Peyer's patch (tissue), 4 donors: Measurements from ENCODE around the gene FGF21. TPM values are rescaled to one million over a fixed set of nuclear protein-coding genes. Genes with fewer than 3 reads are reported as not detected.
A peak's percentile ranks its signal among the peaks of the same experiment; 100 is the strongest.

Source experiments
- DNase-seq, 3 donors: peaks; one replicate each; pipeline ENCODE4 v3.0.0-alpha.2; 2017 to 2019
- H3K27ac ChIP-seq, 4 donors: fragments of 200-600 bp; sonication (generic); one replicate each; pipeline ENCODE4 v1.5.1; 2016 to 2019
- H3K27me3 ChIP-seq, 2 donors: fragments of 200-600 bp; sonication (generic); one replicate each; pipeline ENCODE4 v1.5.1; 2019
- H3K36me3 ChIP-seq, 3 donors: fragments of 200-600 bp; sonication (generic); one replicate each; pipeline ENCODE4 v1.5.1; 2016 to 2019
- H3K4me1 ChIP-seq, 4 donors: fragments of 200-600 bp; sonication (generic); one replicate each; pipeline ENCODE4 v1.5.1; 2016 to 2019
- H3K4me3 ChIP-seq, 4 donors: fragments of 200-600 bp; sonication (generic); 1 replicate in 3 of 4; 2 replicates in 1 of 4; pipeline ENCODE4 v1.5.1; 2016 to 2019; ENCODE audit warnings: mild to moderate bottlenecking in 1 of 4
- H3K9me3 ChIP-seq, 4 donors: fragments of 200-600 bp; sonication (generic); one replicate each; pipeline ENCODE4 v1.5.1; 2016 to 2019; ENCODE audit warnings: mild to moderate bottlenecking in 1 of 4
- CTCF ChIP-seq, 6 experiments: fragments of 450-650 bp in 4 of 6; fragments of 200-600 bp in 2 of 6; sonication (generic) in 1 of 6; IDR thresholded peaks; one replicate each; pipeline ENCODE4 v1.5.1; 2017 to 2019; ENCODE audit warnings: antibody characterized with exemption in 6 of 6, mild to moderate bottlenecking in 3 of 6, moderate library complexity in 1 of 6
- POLR2A ChIP-seq, 2 donors: fragments of 450-650 bp; IDR thresholded peaks; one replicate each; pipeline ENCODE4 v1.5.1; 2017; ENCODE audit warnings: antibody characterized with exemption in 2 of 2, mild to moderate bottlenecking in 2 of 2, moderate library complexity in 2 of 2
- total RNA-seq, 4 donors: library from RNA; depleted of rRNA; stranded (reverse); fragments of >200 nt; gene quantifications; one replicate each; pipeline ENCODE4 v1.1.0, GENCODE V29; 2016

The FGF21 gene
- total RNA-seq, 4 donors from 2014 or later, result not detected

GRCh38 chr19:48802623-48803022, 47.3 kb downstream of the FGF21 start:
- no peaks in the 10 kb centered on the region for H3K9me3 ChIP-seq
- DNase-seq, result no peak
- H3K4me1 ChIP-seq, result peaks cover 0 to 3% (median 0%) of the 10 kb centered on the region in 4 donors
- H3K27ac ChIP-seq, result no peak overlapping the region
- H3K36me3 ChIP-seq, result no peaks in the 10 kb centered on the region
- no peaks in the 10 kb centered on the region for H3K27me3 ChIP-seq
- no peak overlapping the region for H3K4me3 ChIP-seq
- TF ChIP-seq POLR2A (IDR thresholded peaks at IDR 0.05), result no peak
- TF ChIP-seq CTCF (IDR thresholded peaks at IDR 0.05), result no peak

GRCh38 chr19:48804496-48804895, 49.2 kb downstream of the FGF21 start:
- no peak overlapping the region for H3K4me3 ChIP-seq
- no peak overlapping the region for H3K27ac ChIP-seq
- no peaks in the 10 kb centered on the region for H3K27me3 ChIP-seq
- no peaks in the 10 kb centered on the region for H3K9me3 ChIP-seq
- no peaks in the 10 kb centered on the region for H3K36me3 ChIP-seq
- no peak for DNase-seq
- TF ChIP-seq CTCF (IDR thresholded peaks at IDR 0.05) (no peak), POLR2A (IDR thresholded peaks at IDR 0.05) (no peak)
- peaks cover 0 to 13% (median 0%) of the 10 kb centered on the region in 4 donors for H3K4me1 ChIP-seq

DNA sequence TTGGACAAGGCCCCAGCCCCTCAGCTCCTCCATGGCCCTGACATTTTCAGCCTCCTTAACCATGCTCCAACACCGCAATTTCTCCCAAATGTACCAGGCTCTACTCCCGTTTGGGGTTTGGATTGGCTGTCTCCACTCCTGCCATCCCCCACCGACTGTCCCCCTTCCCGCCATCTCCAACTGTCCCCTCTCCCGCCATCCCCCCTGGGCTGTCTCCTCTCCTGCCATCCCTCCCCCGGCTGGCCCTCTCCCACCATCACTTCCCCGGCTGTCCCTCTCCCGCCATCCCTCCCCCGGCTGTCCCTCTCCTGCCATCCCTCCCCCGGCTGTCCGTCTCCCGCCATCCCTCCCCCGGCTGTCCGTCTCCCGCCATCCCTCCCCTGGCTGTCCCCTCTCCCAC, 50.1 kb downstream of the FGF21 start:
- no peak for TF ChIP-seq POLR2A (IDR thresholded peaks at IDR 0.05)
- TF ChIP-seq CTCF (IDR thresholded peaks at IDR 0.05), result no peak
- Histone ChIP-seq H3K9me3 (no peaks in the 10 kb centered on the region), H3K4me1 (peaks cover 0 to 23% (median 3%) of the 10 kb centered on the region in 4 donors), H3K36me3 (no peaks in the 10 kb centered on the region), H3K4me3 (no peak overlapping the region), H3K27ac (no peak overlapping the region), H3K27me3 (no peaks in the 10 kb centered on the region)
- DNase-seq, result no peak

- peaks cover 0 to 30% (median 4%) of the 10 kb centered on the region in 4 donors for H3K4me1 ChIP-seq
- no peaks in the 10 kb centered on the region for H3K36me3 ChIP-seq
- no peaks in the 10 kb centered on the region for H3K27me3 ChIP-seq
- no peak overlapping the region for H3K4me3 ChIP-seq
- TF ChIP-seq POLR2A (IDR thresholded peaks at IDR 0.05), result no peak
- TF ChIP-seq CTCF (IDR thresholded peaks at IDR 0.05), result no peak
- no peaks in the 10 kb centered on the region for H3K9me3 ChIP-seq
- peak overlapping the region in 1 of 4 donors; percentile 76 for H3K27ac ChIP-seq
- DNase-seq, result no peak
Observed at GRCh38 chr19:48806518-48806817, 51.1 kb downstream of the FGF21 start.

- peak in 2 of 3 donors; percentile 86 to 88 for DNase-seq
- Histone ChIP-seq H3K27ac (peak overlapping the region in 3 of 4 donors; percentile 57 to 89 (median 76)), H3K4me1 (peaks cover 0 to 35% (median 8%) of the 10 kb centered on the region in 4 donors)
Observed at GRCh38 chr19:48806818-48807589, 51.7 kb downstream of the FGF21 start.

More at GRCh38 chr19:48806818-48807589, 51.7 kb downstream of the FGF21 start:
- Histone ChIP-seq H3K9me3 (no peaks in the 10 kb centered on the region), H3K4me3 (peak overlapping the region in 2 of 4 donors; percentile 53 to 54), H3K36me3 (no peaks in the 10 kb centered on the region), H3K27me3 (no peaks in the 10 kb centered on the region)
- TF ChIP-seq CTCF (IDR thresholded peaks at IDR 0.05), result no peak
- peak; percentile 66 to 91 for TF ChIP-seq POLR2A (IDR thresholded peaks at IDR 0.05)
